SU-DHL-6 (cell line): ENCODE measurements around the gene YPEL3.

ENCODE experiments used
- CTCF ChIP-seq: fragments of 200-600 bp; sonication (generic); IDR thresholded peaks from one replicate; pipeline ENCODE4 v1.5.1; 2017; ENCODE audit warnings: antibody characterized with exemption, mild to moderate bottlenecking, low read length, moderate library complexity; ENCODE audit not compliant: insufficient read depth, poor library complexity, severe bottlenecking
- EZH2phosphoT487 ChIP-seq: fragments of 200-600 bp; sonication (generic), shearing (Covaris generic); conservative IDR thresholded peaks from 2 replicates; pipeline ENCODE4 v1.6.1; 2018; ENCODE audit warnings: mild to moderate bottlenecking, antibody characterized with exemption, low read length, moderate library complexity, mixed read lengths

- TF ChIP-seq CTCF, result no peak
- no peak for TF ChIP-seq EZH2phosphoT487
Measured at GRCh38 chr16:30104090-30104489, 8.1 kb upstream of the YPEL3 start.
